Lower leg skin (tissue), 4 donors: Measurements from ENCODE around the gene TOR4A. TPM values are rescaled to one million over a fixed set of nuclear protein-coding genes. Genes with fewer than 3 reads are reported as not detected.

Source experiments
- DNase-seq, 2 donors: peaks; one replicate each; pipeline ENCODE4 v3.0.0-alpha.2; 2019; ENCODE audit warnings: low spot score in 2 of 2
- H3K4me3 ChIP-seq: fragments of 200-600 bp; sonication (generic); 2 replicates; pipeline ENCODE4 v1.5.1; 2017; ENCODE audit warnings: mild to moderate bottlenecking, low read depth; ENCODE audit not compliant: poor library complexity, severe bottlenecking
- POLR2A ChIP-seq, 2 donors: fragments of 450-650 bp; IDR thresholded peaks; one replicate each; pipeline ENCODE4 v1.6.1; 2016 to 2017; ENCODE audit warnings: antibody characterized with exemption in 2 of 2, mild to moderate bottlenecking in 1 of 2, moderate library complexity in 1 of 2
- WGBS, 2 donors: methylation state at CpG; one replicate each; pipeline ENCODE4 v1.1.5; 2018; 5-methylcytosine and 5-hydroxymethylcytosine counted together
- intact Hi-C: fragments of 100-400 bp; cut with DNase I; formaldehyde crosslinking; loops from one replicate; pipeline ENCODE4 v1.15.0; 2023; ENCODE audit warnings: low total_unique reads
- total RNA-seq, 4 donors: library from RNA; depleted of rRNA; stranded (reverse); fragments of >200 nt; gene quantifications; one replicate each; pipeline ENCODE4 v1.1.0, GENCODE V29; 2016
- TF ChIP-seq, protein P1 (sequence below), 3 donors: fragments of 450-650 bp; IDR thresholded peaks; one replicate each; pipeline ENCODE4 v1.5.1; 2016; ENCODE audit warnings: antibody characterized with exemption in 3 of 3, mild to moderate bottlenecking in 3 of 3, moderate library complexity in 2 of 3

The TOR4A gene
- total RNA-seq, 4 donors from 2014 or later = 4.9 to 7.4 (median 5.6) TPM

DNA sequence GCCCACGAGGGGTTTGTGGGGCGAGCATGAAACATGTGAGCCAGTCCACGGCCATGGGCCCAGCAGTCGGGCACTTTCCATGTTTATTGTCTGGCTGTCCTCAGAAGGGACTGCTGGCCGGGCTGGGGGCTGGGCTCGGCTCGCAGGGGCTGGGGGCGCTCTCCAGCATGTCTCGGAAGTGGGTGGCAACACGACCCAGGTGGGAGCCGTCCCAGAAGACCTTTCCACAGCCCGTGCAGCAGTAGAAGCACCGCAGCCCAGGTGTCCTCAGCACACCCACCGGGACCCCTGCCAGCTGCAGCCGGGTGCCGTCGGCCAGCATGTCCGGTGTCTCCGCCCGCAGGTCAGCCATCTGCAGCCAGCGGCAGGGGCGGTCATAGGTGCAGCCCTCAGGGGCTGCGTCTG lies 29.3 kb downstream of the TOR4A start:
- H3K4me3 ChIP-seq = no peak overlapping the region
- intact Hi-C loops = no loop called here
- DNase-seq = peak in 1 of 2 donors; percentile 85
- WGBS, 2 donors = 23 to 39% methylated on average over 4 to 20 of the region's 23 CpGs
- no peak for TF ChIP-seq POLR2A (IDR thresholded peaks at IDR 0.05)
- TF ChIP-seq, protein P1, sequence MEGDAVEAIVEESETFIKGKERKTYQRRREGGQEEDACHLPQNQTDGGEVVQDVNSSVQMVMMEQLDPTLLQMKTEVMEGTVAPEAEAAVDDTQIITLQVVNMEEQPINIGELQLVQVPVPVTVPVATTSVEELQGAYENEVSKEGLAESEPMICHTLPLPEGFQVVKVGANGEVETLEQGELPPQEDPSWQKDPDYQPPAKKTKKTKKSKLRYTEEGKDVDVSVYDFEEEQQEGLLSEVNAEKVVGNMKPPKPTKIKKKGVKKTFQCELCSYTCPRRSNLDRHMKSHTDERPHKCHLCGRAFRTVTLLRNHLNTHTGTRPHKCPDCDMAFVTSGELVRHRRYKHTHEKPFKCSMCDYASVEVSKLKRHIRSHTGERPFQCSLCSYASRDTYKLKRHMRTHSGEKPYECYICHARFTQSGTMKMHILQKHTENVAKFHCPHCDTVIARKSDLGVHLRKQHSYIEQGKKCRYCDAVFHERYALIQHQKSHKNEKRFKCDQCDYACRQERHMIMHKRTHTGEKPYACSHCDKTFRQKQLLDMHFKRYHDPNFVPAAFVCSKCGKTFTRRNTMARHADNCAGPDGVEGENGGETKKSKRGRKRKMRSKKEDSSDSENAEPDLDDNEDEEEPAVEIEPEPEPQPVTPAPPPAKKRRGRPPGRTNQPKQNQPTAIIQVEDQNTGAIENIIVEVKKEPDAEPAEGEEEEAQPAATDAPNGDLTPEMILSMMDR (IDR thresholded peaks at IDR 0.05) = no peak

DNA sequence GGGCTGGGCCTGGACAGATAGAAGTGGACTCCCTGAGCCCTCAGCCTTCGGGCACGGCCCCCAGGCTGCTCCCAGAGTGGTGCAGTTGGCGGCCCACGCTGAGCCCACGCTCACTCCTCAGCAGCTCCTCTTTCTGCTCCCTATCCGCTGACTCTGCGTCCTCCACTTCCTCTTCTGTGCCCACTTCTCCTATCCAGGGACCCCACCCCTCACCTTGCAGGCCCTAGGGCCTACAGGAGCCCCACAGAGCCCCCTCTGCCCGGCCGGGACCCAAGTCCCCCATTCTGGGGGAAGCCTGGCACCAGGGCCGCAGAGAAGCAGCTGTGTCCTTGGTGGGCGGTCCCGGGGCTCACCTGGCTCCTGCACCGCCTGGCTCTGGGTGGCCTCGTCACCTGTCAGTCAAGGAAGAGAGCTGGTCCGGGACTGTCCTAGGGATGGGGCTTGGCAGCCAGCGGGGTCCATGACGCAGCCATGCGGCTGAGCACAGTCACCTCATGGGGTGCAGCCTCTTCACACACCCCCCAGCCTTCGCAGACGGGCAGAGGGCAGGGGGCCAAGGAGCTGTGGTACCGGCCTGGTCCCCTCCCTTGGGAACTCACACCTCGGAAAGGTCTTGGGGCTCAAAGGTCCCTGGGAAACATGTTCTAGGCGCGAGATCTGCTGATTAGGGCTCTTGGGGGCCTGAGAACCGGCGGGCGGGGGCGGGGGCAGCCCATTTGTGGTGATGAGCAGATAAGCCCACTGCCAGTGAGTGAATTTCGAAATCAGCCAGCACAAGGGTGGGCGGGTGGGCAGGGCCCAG lies 29.9 kb downstream of the TOR4A start:
- DNase-seq = peak in 1 of 2 donors; percentile 89
- intact Hi-C loops = no loop called here
- no peak overlapping the region for H3K4me3 ChIP-seq
- WGBS, 2 donors = 40 to 48% methylated on average over 23 to 26 of the region's 30 CpGs
- TF ChIP-seq, protein P1 (IDR thresholded peaks at IDR 0.05) = no peak
- TF ChIP-seq POLR2A (IDR thresholded peaks at IDR 0.05) = no peak

DNA sequence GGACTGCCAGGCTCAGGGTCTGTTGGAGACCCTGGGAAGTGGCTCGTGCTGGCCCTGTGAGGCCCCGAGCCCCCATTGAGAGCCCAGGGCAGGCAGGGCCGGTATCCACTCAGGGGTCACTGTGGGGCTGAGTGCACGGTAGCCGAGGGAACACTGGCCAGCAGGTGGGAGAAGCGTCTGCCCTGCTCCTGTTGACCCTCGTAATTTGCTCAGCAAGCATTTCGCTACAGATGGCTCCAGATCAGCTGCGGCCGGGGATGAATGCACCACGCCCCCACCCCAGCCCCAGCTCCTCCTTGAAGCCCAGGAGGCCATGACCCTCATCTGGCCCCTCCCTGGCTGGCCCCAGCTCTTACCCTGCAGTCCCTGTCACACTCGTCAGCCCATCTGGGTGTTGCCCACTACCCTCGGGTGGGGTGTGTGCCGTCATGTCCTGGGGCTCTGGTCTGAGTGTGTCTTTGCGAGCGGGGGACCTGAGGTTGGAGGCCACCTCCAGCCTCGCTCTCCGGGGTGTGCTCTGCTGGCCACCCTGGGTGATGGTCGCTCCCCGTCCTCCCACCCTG lies 30.6 kb downstream of the TOR4A start:
- no peak overlapping the region for H3K4me3 ChIP-seq
- intact Hi-C loops = no loop called here
- TF ChIP-seq, protein P1 (IDR thresholded peaks at IDR 0.05) = no peak
- TF ChIP-seq POLR2A (IDR thresholded peaks at IDR 0.05) = no peak
- 60 to 74% methylated on average over 13 to 19 of the region's 20 CpGs for WGBS, 2 donors
- DNase-seq = no peak

DNA sequence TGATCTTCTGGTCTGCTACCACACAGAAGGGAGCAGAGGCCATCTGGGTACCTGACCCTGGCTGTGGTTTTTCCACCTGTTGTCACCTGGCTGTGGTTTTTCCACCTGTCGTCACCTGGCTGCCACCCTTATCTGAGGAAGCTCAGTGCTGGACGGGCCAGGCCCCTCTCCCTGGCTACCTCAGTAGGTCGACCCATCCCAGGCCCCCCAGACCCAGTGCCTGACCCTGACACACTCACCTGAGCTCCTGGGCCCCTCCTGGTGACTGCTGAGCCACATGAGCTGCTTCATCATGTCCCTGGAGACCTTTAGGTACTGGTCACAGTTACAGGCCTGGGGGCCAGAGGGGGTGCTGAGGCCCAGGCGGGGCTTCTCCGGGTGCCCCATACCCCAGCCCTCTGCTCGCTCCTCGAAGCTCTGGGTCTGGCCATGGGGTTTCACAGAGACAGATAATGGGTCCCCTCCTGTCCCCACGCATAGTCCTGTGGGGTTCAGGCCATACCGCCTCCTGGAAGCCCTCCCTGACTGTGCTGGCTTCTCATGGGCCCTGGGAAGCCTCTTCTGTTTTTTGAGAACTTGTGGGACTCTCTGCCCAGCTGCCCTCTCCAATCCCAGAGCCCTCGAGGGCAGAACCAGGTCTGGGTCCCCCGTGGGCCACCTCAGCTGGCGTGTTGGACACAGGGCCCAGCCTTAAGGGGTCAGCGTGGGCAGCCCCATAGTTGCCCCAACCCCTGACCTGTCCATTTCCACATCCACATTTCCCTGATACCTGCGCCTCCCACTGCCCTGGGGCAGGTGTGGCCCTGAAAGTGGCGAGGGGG lies 32.1 kb downstream of the TOR4A start:
- 89 to 90% methylated on average over 13 to 15 of the region's 15 CpGs for whole genome bisulfite sequencing, 2 donors
- intact Hi-C loops = no loop called here
- TF ChIP-seq, protein P1 (IDR thresholded peaks at IDR 0.05) = no peak
- no peak for TF ChIP-seq POLR2A (IDR thresholded peaks at IDR 0.05)
- H3K4me3 ChIP-seq = no peak overlapping the region
- DNase-seq = no peak

DNA sequence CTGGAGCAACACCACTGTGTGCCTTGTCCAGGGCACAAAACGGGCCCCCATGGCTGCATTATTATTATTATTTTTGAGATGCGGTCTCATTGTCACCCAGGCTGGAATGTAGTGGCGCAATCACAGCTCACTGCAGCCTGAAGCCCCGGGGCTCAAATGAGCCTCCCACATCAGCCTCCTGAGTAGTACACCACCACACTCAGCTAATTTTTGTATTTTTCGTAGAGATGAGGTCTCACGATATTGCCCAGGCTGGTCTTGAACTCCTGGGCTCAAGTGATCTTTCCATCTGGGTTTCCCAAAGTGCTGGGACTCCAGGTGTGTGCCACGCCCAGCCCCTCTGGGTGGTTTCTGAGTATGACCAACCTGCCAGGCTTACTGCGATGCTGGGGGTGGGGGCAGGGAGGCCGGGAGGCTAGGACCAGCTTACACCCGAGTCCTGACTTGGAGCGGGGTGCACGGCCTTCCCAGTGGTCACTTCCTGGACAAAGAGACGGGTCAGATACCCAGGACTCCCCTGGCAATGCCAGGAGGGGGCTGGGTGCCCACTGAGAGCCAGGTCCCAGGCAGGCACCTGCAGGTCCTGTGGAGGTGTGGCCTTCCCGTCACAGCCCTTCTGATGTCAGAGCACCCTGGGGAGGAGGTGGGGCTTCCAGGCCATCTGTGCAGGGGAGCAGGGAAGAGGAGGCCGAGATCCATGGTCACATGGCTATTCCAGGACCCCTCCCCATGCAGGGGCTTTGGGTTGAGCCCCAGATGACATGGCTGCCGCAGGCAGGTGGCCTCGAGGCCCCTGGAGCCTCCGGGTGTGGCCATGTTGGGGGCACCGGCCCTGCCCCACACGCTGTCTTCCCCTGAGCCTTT lies 32.9 kb downstream of the TOR4A start:
- no peak for TF ChIP-seq POLR2A (IDR thresholded peaks at IDR 0.05)
- TF ChIP-seq, protein P1 (IDR thresholded peaks at IDR 0.05) = no peak
- intact Hi-C loops = no loop called here
- 59 to 63% methylated on average over 17 to 19 of the region's 20 CpGs for WGBS, 2 donors
- no peak overlapping the region for H3K4me3 ChIP-seq
- DNase-seq = peak in 1 of 2 donors; percentile 88
